Activated T-cell treated with anti-CD3 and anti-CD28 coated beads, Interleukin-2, amount 50 U/mL, for 1 hour (primary cell): ENCODE data around the gene TBL2.
"Not testable (repeated sequence)": the region's sequence is repeated elsewhere in the genome, so short reads cannot be mapped to it uniquely, and the experiment has no call there.

Experiments
- DNase-seq: peaks from one replicate; pipeline ENCODE4 v3.0.0-alpha.2; 2020

The TBL2 gene

DNA sequence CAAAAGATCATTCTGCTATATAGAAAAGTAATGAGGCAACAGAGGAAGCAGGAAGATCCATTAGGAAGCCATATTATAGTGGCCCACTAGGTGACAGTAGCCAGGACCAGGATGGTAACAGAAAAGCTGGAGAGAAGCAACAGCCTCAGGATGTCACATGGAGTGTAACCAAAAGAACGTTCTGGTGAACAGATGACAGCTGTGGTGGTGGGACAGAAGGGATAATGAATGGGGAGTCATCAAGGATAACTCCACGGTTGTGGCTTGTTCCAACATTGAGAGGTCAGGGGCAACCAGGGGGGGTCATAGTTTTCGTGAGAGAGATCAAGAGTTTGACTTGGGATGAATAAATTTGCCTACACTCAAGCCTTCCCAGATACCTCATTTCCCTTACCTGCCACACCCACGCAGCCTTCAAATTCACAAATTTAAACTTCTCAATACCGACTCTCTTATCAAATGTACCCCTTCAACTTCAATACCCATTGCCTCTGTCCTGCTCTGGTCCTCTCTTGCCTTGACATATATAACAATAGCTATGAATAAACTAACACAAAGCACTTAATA, 9.3 kb downstream of the TBL2 start:
- DNase-seq: no peak

DNA sequence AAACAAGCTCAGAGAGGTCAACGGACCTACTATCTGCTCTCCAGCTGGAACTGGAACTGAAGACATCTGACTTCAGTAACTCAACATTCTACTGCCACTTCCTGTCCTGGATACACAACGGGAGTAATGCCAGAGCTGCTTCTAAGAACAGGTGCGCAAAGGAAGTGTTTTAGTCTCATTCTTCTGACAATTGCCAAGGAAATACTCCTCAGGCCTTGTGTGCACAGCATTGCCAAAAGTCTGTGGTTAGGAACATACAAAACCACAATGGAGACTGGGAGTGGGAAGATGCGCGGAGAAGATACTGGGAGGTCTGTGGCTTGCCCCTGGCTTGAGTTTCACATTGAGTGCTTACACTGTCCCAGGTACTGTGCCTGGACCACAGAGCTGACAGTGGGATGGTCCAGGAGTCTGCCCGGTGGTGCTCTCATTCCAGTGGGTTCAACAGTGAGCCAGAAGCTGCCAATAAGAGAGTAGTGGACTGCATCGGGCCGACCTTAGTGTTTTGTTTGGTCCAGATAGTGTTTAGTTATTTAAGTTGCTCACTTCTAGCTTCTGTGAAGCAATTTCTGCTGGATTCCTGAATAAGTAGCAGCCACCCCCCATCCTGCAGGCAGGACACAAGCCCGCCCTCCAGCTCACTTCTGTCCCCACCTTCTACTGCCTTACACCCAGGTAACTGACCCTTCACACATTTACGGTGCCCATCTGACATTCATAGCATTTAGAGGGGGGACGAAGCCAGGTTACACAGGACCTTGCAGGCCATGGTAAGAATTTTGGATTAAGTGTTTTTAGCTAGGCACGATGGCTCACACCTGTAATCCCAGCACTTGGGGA, 10.3 kb downstream of the TBL2 start:
- no peak for DNase-seq

DNA sequence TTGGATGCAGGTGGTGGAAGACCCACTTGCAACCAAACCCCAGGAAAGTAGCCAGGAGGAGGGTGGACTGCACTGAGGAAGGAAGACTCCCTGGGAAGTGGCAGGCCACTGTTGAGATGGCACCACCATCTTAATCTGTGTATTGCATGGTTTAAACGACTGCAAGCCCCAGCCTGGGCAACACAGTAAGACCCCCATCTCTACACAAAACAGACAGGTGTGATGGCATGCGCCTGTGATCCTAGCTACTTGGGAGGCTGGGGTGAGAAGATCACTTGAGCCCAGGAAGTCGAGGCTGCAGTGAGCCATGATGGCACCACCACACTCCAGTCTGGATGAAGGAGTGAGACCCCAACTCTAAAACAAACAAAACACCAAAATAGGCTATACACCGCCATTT, 11.2 kb downstream of the TBL2 start:
- no peak for DNase-seq

DNA sequence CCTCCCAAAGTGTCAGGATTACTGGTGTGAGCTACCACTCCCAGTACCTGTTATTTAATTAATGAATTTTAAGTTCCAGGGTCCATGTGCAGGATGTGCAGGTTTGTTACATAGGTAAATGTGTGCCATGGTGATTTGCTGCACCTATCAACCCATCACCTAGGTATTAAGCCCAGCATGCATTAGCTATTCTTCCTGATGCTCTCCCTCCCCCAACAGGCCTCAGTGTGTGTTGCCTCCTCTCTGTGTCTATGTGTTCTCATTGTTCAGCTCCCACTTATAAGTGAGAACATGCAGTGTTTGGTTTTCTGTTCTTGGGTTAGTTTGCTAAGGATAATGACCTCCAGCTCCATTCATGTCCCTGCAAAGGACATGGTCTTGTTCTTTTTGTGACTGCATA, 11.9 kb downstream of the TBL2 start:
- not testable (repeated sequence) for DNase-seq

DNA sequence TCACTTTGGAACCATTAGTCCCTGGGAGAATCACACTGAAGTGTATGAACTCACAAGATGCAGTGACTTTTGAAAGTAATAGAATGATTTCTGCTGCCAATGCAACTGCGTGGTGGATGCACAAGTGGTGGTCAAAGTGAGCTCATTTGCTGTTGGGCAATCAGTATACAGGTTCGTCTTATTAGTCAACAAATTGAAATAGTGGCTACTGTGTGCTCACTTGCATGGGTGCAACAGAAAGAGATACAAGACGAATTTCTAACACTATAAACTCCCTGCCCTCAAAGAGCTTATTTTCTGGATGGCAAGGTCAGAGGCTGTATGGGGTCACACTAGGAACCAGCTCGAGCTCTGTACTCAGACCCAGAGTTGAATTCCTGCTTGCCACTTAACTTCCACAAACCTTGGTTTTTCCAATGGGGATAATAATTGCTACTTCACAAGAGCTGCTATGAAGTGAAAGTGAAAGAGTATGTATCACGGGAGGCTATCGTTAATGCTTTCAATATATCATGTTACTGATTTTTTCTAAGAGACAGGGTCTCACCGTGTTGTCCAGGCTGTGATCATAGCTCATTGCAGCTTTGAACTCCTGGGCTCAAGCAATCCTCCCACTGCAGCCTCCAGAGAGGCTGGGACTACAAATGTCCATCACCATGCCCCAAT, 12.6 kb downstream of the TBL2 start:
- DNase-seq: no peak

DNA sequence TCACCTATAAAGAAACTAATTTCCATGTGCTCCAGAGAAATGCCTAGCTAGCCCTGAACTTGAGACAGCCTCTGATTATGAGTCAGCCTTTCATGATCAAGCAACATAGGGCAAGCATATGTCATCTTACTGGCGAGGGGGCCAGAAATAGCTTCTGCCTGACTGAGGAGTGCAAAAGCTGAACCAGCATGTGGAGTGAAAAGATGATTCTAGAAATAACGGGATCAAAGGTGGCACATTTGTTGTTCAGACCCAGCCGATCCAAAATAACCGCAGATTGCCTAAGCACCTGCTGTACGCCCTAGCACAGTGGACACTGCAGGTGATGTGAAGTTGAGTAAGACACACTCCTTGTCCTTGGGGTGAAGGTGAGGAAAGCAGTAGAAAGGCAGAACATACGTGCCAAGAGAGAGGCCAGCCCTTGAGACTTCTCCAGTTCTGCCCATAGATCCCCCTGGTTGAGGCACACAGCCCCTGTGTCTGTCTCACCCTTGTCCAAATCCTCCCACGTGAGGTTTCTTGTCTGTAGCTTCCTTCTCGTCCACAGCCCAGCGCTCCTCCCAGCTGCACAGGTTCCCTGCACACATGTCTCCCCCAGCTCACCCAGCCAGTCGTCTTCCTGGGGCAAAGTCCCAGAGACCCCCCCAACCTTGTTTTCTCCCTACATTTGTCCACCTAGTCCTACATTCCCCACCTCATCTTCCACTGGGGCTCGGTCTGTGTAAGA, 18.1 kb downstream of the TBL2 start:
- no peak for DNase-seq

DNA sequence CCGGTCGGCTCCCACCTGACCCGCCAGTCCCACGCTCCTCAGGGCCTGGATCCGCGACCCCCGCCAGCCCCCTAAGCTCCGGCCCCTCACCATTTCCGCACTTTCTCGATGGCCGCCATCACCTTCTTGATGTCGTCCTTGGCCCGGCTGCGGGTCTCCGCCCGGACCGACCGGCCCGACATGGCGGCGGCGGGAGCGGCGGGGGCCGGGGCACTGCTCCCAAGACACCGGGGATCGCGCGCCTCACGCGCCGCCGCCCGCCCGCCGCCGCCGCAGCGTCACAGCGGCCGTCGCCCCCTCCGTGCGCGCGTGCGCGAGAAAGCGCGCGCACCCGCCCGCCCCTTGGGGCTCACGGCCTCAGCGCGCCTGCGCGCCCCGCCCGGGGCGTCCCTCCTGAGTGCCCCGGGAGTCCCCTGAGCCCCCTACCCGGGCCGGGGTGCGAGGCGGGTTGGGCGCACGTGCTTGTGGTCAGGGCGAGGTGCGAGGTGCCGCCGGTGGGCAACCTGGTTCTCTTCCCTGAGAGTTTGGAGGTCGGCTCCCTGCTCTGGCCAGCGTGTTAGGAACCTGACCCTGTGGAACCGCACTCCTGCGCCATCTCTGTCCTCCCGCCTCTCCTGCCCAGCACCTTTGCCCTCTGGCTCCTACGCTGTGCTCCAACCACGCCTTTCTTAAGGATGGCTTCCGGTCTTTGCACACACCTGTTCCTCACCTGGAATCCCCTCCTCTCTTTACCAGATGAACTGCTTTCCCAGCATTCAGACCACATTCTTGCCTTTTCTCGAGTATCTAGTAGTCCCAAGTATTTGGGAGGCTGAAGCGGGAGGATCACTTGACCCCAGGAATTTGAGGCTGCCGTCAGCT, 20.8 kb downstream of the TBL2 start, which contains the start of gene BCL7B:
Gene BCL7B (minus strand): TSS at position 294 of the 861 bp plus-strand sequence. CDS start 112 bp downstream, at position 182.
- DNase-seq: peak; percentile 86

DNA sequence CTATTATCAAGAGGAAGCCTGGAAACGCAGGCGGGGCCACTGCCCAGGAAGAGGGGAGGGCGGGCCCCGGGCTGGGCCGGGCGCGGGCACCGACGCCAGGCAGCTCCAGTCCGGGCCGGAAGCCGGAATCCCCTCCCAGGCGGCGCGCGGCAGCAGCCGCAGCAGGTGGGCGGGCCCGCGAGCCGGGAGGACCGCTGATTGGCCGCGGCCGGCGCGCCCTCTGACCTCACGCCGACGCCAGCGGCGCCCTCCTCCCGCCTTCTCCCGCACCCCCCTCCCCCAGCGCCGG, 21.3 kb downstream of the TBL2 start:
- peak; percentile 91 for DNase-seq

DNA sequence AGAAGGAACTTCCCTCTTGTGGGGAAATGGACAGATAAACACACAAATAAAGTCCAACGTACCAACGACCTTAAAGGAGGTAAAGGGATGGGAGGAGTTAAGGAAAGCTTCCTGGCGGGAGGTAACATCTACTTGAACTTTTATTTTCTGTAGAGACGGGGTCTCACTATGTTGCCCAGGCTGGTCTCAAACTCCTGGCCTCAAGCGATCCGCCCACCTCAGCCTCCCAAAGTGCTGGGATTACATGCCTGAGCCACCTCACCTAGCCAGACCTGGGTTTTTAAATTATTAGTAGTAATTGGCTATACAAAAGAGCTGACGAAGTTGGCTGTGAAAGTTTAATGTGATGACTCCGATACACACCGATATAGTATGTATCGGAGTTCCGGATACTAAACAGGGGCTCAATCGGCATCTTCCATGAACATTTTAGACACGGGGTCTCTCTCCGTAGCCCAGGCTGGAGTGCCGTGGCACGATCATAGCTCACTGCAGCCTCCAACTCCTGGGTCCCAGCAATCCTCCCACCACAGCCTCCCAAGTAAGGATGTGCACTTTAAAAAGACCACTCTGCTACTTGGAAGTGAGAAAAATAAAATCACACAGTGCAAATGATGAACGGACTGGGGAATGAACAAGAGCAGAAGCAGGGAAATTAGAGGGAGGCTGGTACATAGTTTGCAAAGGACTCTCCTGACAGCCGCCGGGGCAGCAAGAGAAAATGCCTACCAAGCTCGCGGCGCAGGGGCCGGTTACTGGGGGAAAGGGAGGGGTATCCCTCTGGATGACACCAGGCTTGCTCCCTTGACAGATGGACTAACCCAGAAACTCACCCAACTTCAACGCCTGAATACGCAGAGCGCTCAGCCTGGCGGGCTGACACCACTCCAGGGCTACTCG, 21.9 kb downstream of the TBL2 start:
- DNase-seq: no peak

DNA sequence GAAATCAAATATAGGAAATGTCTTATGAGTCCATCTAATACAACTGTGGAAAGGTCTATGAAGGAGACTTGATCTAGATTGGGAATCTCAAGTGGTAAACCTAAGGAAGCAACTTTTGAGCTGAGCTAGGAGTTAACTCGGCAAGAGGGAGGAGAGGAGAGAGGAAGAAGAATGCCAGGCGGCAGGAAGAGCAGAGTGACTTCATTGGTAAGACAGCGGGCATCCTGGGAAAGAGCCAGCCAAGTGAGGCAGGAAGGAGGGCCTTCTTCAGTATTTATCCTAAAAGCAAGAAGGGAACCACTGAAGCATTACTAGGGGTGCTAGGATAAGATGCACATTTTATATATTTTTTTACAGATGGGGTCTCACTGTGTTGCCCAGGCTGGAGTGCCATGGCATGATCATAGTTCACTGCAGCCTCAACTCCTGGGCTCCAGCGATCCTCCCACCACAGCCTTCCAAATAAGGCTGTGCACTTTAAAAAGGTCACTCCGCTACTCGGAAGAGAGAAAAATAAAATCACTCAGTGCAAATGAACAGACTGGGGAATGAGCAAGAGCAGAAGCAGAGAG, 22.9 kb downstream of the TBL2 start:
- DNase-seq: no peak

DNA sequence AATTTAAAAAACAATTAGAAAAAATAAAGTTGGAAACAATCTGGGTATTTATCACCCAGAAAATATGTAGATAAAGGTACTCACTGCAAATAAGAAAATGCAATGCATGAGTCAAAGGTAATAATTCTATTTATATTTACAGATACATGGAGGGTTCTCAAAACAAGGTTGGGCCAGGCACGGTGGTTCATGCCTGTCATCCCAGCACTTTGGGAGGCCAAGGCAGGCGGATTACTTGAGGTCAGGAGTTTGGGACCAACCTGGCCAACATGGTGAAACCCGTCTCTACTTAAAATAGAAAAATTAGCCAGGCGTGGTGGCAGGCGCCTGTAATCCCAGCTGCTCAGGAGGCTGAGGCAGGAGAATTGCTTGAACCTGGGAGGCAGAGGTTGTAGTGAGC, 28.3 kb downstream of the TBL2 start:
- not testable (repeated sequence) for DNase-seq

DNA sequence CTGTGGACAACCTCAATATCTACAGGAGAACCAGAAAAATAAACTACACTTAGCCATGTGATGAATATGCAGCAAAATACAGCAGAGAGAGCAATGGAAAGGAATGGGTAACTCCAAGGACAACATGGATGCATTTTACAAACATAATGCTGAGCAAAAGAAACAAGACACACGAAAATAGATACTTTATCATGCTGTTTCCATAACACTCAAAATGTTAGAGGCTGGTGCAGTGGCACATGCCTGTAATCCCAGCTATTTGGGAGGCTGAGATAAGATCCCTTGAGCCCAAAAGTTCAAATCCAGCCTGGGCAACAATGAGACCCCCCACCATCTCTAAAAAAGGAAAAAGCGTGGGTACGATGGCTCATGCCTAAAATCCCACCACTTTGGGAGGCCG, 29.2 kb downstream of the TBL2 start:
- no peak for DNase-seq

DNA sequence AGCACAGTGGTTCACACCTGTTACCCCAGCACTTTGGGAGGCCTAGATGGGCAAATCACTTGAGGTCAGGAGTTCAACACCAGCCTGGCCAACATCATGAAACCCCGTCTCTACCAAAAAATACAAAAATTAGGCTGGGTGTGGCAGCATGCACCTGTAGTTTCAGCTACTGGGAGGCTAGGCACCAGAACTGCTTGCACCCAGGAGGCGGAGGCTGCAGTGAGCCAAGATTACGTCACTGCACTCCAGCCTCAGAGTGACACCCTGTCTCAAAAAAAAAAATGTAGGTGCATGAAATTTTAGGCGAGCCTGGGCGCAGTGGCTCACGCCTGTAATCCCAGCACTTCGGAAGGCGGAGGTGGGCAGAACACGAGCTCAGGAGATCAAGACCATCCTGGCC, 30.5 kb downstream of the TBL2 start:
- DNase-seq: no peak

DNA sequence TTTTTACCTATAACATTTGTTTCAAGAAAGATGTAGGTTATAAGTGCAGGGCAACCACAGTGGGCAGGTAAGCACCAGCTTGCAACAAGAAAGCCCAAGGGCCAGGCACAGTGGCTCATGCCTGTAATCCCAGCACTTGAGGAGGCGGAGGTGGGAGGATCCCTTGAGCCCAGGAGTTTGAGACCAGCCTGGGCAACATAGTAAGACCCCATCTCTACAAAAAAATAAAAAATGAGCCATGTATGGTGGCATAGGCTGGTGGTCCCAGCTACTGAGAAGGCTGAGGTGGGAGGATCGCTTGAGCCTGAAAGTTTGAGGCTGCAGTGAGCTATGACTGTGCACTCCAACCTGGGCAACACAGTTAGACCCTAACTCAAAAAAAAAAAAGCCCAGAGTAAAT, 33.7 kb downstream of the TBL2 start:
- DNase-seq: no peak

DNA sequence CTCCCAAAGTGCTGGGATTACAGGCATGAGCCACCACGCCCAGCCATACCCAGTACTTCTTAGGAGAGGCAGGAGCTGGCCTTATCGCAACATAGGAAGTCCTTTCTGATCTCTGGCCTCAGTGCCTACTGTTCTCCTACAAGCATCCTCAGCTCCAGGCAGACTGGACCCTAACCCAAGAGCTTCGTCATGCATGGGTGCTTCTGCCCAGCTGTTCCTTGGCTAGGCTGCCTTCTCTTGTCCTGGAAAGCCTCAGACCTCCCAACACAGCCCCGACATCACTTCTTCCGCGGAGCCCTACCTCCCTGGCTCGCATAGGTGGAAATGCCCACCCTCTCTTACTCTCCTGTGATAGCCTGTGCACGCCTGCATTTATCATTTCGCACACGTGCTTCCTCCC, 36.7 kb downstream of the TBL2 start:
- DNase-seq: no peak

DNA sequence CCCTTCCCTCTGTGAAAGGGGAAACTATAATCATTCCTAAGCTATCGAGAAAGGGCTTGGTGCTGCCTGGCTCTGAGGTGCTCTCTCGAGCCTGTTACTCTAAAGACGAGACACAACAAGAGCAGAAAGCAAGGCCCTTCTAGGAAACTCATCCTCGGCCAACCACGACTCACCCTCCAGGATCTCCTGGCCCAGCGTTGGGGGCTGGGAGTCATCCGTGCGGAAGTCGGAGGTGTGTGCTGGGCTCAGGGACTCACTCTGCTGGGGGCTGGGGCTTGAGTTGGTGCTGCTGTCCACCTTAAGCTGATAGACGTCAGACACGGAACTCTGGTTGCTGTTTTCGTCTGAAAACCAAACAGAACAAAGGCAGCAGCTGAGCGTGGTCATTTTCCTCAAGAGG, 38.7 kb downstream of the TBL2 start:
- DNase-seq: no peak

DNA sequence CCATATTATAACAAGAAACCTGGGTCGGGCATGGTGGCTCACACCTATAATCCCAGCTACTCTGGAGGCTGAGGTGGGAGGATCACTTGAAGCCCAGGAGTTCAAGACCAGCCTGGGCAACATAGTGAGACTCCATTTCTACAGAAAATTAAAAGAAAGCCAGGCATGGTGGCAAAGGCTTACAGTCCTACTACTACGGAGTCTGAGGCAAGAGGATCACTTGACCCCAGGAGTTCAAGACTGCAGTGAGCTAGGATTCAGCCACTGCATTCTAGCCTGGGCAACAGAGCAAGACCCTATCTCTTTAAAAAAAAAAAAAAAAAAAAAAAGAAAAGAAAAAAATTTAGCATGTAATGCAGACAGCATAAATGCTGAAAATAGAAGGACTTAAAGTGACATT, 39.9 kb downstream of the TBL2 start:
- DNase-seq: not testable (repeated sequence)

DNA sequence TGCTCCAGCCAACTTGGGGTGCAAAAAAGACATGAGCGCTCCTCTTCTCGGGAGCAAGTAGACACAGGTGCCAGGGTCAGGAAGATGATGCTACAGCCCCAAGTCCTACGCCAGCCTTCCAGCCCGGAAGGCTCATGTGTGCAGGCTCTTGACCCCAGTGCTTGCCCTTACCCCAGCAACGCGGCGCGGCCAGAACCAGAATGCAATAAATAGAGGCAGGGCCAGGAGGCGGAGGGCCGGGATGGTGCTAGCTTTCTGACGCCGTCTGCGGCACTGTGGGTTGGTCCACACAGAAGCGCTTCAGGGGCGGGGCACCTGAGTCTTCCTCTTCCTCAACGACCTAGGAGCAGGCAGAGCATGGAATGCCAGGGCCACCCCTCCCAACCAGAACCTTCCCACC, 41.3 kb downstream of the TBL2 start:
- DNase-seq: no peak

DNA sequence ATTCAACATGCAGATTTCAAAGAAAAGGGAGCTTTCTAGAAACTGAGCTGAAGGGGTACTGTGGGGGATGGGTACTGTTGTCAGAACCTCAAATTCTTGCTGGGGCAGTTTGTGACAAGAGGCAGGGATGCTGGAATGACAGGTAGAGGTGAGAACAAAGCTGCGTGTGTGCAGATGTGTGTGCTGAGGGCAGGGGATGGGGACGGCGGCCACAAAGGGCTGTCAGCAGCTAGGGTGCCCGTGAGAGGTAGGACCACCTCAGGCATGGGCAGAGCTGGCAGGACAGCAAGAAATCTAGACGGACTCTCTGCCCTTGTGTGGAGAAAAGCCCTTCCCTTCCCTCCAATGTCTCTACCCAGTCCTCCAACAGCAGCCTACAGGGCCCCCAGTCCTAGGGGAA, 41.9 kb downstream of the TBL2 start:
- DNase-seq: no peak

DNA sequence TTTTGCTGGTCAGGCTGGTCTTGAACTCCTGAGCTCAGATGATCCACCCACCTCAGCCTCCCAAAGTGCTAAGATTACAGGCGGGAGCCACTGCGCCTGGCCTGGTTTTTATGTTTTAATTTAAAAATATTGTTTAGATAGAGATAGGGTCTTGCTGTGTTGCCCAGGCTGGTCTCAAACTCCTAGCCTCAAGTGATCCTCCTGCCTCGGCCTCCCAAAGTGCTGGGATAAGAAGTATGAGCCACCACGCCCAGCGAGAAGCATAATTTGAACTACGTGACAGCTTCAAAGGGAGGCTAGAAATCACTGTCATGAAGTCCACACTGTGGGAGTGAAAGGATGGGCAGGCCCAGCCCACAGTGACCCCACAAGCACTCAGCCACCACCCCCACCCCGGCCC, 42.5 kb downstream of the TBL2 start:
- DNase-seq: not testable (repeated sequence)

DNA sequence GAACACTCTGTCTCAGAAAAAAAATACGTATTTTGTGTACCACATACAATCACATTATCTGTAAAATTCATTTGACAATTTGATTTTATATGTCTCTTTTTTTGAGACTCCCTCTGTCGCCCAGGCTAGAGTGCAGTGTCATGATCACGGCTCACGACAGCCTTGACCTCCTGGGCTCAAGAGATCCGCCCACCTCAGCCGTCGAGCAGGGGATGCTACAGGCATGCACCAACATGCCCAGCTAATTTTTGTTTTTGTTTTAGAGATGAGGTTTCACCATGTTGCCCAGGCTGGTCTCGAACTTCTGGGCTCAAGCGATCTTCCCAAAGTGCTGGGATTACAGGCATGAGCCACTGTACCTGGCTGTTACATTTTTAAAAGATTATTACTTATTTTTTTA, 44.6 kb downstream of the TBL2 start:
- DNase-seq: no peak
